ENCODE data around the gene C1RL.

The C1RL gene

DNA sequence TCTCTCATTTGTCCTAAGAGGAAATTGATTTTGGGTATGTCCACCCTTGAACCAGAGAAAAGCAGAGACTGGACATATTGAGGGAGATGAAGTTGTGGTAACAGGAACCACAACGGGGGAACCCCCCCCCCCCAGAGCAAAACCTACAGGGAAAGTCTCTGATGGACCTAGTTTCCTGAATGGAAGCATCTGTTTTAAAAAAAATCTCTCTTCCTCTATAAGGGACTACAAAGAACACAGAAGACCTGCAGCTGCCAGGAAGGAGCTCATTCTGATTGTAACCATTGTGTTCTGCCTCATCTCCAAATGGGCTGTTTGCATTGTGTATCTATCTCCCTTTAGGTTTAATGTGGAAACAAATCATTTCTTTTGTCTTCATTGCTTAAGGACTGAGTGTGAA, 35.1 kb downstream of the C1RL start:
- no peak overlapping the region for H3K4me3 ChIP-seq (ENCODE audit: low read depth, low read length)
- TF ChIP-seq, protein P1, sequence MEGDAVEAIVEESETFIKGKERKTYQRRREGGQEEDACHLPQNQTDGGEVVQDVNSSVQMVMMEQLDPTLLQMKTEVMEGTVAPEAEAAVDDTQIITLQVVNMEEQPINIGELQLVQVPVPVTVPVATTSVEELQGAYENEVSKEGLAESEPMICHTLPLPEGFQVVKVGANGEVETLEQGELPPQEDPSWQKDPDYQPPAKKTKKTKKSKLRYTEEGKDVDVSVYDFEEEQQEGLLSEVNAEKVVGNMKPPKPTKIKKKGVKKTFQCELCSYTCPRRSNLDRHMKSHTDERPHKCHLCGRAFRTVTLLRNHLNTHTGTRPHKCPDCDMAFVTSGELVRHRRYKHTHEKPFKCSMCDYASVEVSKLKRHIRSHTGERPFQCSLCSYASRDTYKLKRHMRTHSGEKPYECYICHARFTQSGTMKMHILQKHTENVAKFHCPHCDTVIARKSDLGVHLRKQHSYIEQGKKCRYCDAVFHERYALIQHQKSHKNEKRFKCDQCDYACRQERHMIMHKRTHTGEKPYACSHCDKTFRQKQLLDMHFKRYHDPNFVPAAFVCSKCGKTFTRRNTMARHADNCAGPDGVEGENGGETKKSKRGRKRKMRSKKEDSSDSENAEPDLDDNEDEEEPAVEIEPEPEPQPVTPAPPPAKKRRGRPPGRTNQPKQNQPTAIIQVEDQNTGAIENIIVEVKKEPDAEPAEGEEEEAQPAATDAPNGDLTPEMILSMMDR (IDR thresholded peaks at IDR 0.05; ENCODE audit: borderline replicate concordance, insufficient read depth, low read depth, low read length), result no peak

DNA sequence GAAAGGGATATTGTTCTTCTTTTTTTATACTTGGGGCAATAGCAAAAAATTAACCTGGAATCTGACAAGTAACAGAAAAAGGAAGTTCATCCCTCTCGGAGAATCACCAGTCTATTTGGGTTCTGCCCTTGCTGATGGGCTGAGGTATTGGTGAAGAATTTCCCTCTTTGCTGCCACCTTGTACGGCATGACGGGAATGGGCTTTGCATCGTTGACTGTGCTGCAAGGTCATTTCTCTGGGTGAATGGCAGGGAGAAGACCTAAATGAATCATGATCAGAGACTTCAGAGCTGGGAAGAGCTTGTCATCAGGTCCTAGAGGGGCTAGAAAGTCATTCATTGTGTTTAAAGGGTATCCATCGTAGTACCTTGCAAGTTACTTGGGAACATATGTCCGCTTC, 36.5 kb downstream of the C1RL start:
- H3K4me3 ChIP-seq (ENCODE audit: low read depth, low read length), result no peak overlapping the region
- TF ChIP-seq, protein P1 (IDR thresholded peaks at IDR 0.05; ENCODE audit: borderline replicate concordance, insufficient read depth, low read depth, low read length), result no peak

DNA sequence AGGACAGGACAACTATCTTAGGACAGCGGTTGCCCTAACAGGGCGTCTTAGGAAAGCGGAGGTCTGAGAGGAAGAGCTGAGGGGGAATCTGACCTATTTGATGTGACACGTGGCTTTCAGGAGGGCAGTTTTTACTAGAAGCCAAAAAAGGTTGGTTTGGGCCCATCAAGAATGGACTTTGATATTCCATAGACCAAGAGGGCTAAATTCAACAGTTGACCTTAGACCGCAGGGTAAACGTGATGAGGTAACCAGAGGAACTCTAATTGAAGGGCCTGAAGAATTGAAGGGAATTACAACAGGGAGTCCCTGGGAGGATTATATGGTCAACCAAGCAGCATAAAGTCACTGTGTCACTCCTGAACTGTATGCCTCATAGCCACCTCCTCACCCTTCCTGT, 37.0 kb downstream of the C1RL start:
- TF ChIP-seq, protein P1 (IDR thresholded peaks at IDR 0.05; ENCODE audit: borderline replicate concordance, insufficient read depth, low read depth, low read length), result no peak
- no peak overlapping the region for H3K4me3 ChIP-seq (ENCODE audit: low read depth, low read length)

DNA sequence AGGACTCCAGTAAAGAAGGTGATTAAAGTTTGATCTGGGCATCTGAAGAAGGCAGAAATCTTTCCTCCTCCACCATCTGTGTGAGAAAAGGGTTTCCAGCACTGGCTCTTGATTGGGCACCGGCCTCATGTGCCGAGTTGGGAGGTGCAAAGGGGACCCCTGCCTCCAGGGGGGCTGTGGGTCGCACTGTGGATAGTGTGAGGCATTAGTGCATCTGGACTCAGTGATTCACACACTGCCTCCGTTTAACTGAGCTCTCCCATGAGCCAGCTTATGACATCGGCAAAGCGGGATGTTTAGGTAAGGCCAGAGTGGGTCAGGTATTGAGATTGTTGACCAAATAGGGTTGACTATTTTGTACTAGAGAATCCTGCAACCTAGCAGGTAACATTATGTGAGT, 39.6 kb downstream of the C1RL start:
- TF ChIP-seq, protein P1 (IDR thresholded peaks at IDR 0.05; ENCODE audit: borderline replicate concordance, insufficient read depth, low read depth, low read length), result no peak
- H3K4me3 ChIP-seq (ENCODE audit: low read depth, low read length), result no peak overlapping the region

DNA sequence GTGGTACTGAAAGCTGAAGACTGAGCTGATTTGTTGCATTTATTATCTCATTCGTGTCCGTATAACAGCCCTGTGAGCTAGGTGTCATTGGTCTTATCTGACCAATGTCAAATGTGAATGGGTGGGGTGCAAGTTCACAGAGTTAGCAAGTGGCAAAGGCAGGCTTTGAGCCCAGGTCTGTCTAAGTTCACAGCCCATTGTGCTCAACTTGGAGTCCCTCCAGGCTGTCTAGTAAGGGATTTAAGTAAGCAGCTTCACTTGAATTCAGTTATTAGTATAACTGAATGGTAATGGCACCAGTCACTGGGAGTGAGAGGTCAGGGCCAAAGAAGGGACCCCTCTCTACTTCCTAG, 40.0 kb downstream of the C1RL start:
- TF ChIP-seq, protein P1 (IDR thresholded peaks at IDR 0.05; ENCODE audit: borderline replicate concordance, insufficient read depth, low read depth, low read length), result no peak
- no peak overlapping the region for H3K4me3 ChIP-seq (ENCODE audit: low read depth, low read length)

DNA sequence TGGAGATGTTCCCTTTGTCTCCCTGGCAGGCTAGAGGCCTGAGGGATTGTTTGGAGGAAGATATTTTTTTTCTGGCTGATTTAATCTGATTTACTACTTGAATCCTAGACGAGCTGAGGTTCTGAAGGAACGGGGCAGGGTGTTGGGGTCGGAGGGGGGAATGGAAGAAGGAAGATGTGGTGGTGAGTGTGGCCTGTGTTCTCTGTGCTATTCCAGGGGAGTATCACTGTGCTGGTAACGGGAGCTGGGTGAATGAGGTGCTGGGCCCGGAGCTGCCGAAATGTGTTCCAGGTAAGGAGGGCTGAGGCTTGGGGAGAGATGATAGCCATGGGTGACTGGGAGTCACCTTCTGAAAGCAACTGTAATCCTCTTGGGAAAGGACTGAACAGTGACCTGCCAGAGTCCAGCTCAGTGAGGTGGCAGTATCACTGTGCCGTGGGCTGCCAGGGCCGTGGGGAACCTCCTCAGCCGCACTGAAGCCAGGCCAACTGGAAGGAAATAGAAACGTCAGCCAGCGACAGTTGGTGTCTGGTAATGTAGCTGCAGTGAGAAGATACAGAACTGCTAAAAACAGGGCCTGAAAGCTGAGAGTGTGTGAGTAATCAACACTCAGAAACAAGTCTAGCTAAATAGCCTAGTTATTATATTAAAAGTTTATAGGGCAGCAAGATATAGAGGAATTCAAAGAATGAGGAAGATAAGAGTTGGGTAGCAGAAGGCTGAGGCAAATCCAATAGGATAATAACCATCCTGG, 40.6 kb downstream of the C1RL start:
- H3K4me3 ChIP-seq (ENCODE audit: low read depth, low read length), result no peak overlapping the region
- TF ChIP-seq, protein P1 (IDR thresholded peaks at IDR 0.05; ENCODE audit: borderline replicate concordance, insufficient read depth, low read depth, low read length), result no peak

DNA sequence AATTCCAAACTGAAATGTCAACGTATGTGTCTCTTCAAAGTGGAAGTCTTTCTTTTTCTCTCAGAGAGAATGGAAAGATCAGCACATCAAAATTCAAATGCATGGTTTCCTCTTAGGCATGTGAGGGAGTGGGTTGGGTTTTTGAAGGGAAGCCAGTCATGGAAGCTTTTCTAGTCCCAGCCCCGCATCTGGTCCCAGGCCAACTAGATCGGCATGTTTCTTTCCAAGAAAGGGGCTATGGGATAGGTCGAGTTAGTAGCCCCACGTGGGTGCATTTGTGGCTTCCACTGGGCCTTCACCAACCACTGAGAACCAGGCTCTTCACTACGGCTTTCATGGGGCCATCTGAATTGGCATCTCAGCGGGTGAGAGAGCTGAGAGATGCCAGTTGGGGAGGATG, 41.9 kb downstream of the C1RL start:
- TF ChIP-seq, protein P1 (IDR thresholded peaks at IDR 0.05; ENCODE audit: borderline replicate concordance, insufficient read depth, low read depth, low read length), result no peak
- no peak overlapping the region for H3K4me3 ChIP-seq (ENCODE audit: low read depth, low read length)

Data from GM12875 (cell line).